ENCODE measurements around the gene PPM1D. TPM values are rescaled to one million over a fixed set of nuclear protein-coding genes. Genes with fewer than 3 reads are reported as not detected.

PPM1D gene
- total RNA-seq, 1 experiment from 2014 or later, result 14.3 TPM

- TF ChIP-seq, protein P1, sequence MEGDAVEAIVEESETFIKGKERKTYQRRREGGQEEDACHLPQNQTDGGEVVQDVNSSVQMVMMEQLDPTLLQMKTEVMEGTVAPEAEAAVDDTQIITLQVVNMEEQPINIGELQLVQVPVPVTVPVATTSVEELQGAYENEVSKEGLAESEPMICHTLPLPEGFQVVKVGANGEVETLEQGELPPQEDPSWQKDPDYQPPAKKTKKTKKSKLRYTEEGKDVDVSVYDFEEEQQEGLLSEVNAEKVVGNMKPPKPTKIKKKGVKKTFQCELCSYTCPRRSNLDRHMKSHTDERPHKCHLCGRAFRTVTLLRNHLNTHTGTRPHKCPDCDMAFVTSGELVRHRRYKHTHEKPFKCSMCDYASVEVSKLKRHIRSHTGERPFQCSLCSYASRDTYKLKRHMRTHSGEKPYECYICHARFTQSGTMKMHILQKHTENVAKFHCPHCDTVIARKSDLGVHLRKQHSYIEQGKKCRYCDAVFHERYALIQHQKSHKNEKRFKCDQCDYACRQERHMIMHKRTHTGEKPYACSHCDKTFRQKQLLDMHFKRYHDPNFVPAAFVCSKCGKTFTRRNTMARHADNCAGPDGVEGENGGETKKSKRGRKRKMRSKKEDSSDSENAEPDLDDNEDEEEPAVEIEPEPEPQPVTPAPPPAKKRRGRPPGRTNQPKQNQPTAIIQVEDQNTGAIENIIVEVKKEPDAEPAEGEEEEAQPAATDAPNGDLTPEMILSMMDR (IDR thresholded peaks at IDR 0.05; ENCODE audit: unreplicated experiment), result no peak
- H3K4me1 Mint-ChIP-seq (ENCODE audit: insufficient read depth, unreplicated experiment), result no peaks in the 10 kb centered on the region
- no peaks in the 10 kb centered on the region for H3K27me3 Mint-ChIP-seq (ENCODE audit: insufficient read depth, unreplicated experiment)
- peaks cover 14% of the 10 kb centered on the region for H3K36me3 Mint-ChIP-seq (ENCODE audit: insufficient read depth, unreplicated experiment)
- no peak overlapping the region for H3K4me3 Mint-ChIP-seq (ENCODE audit: unreplicated experiment)
- no peak overlapping the region for H3K27ac Mint-ChIP-seq (ENCODE audit: low read depth, unreplicated experiment)
- intact Hi-C loops (cut with micrococcal nuclease), result no loop called here
- DNase-seq (ENCODE audit: unreplicated experiment), result no peak
- BruUV-seq (replicated peaks), result no TSS peak
- ChIA-PET POLR2A (no interaction called here), CTCF (no interaction called here)
- H3K9me3 Mint-ChIP-seq (ENCODE audit: unreplicated experiment), result no peaks in the 10 kb centered on the region
These were observed 113.6 kb downstream of the PPM1D start for GRCh38 chr17:60713608-60714007.

Other genes starting within 250 kb of the PPM1D start
- gene USP32, start 208.1 kb upstream of the PPM1D start, total RNA-seq (2022), result 52.2 and 62.9 TPM in 2 replicates
- not detected in 2 replicates for gene CHCT1, start 177.7 kb upstream of the PPM1D start, total RNA-seq (2022)
- 33.1 and 39.6 TPM in 2 replicates for gene APPBP2, start 74.0 kb upstream of the PPM1D start, total RNA-seq (2022)
- gene BCAS3, start 77.7 kb downstream of the PPM1D start, total RNA-seq (2022), result 14.6 and 19.6 TPM in 2 replicates